ENCODE results near the gene KCNQ1. TPM values are rescaled to one million over a fixed set of nuclear protein-coding genes. Genes with fewer than 3 reads are reported as not detected.

KCNQ1 gene
- total and polyA plus RNA-seq, 2 of the 13 experiments (the other 11 are each of a cell fraction or from before 2014, with no cell fraction given), result 0.02 to 0.08 TPM

- no peak for TF ChIP-seq ZNF503 (CRISPR knock-in tag; IDR thresholded peaks at IDR 0.05)
- no peak for TF ChIP-seq ZNF577 (CRISPR knock-in tag; IDR thresholded peaks at IDR 0.05; ENCODE audit: borderline replicate concordance, low read depth)
- TF ChIP-seq ATF3 (CRISPR knock-in tag; IDR thresholded peaks at IDR 0.05), result no peak
- TF ChIP-seq ZNF354B (CRISPR knock-in tag; IDR thresholded peaks at IDR 0.05), result no peak
- TF ChIP-seq HCFC1 (IDR thresholded peaks at IDR 0.05; ENCODE audit: low read depth, low read length), result no peak
- no peak for TF ChIP-seq RAD21 (CRISPR knock-in tag; IDR thresholded peaks at IDR 0.05)
- no peak for TF ChIP-seq RERE (CRISPR knock-in tag; IDR thresholded peaks at IDR 0.05; ENCODE audit: low read depth)
- TF ChIP-seq SP140L (CRISPR knock-in tag; IDR thresholded peaks at IDR 0.05; ENCODE audit: borderline replicate concordance), result no peak
- TF ChIP-seq MYPOP (CRISPR knock-in tag; IDR thresholded peaks at IDR 0.05), result no peak
- 0 out of 2 replicates have a peak, but pooled peaks have one; percentile 49 for TF ChIP-seq ZNF235 (CRISPR knock-in tag; IDR thresholded peaks at IDR 0.05; ENCODE audit: borderline replicate concordance)
- TF ChIP-seq, protein P1, sequence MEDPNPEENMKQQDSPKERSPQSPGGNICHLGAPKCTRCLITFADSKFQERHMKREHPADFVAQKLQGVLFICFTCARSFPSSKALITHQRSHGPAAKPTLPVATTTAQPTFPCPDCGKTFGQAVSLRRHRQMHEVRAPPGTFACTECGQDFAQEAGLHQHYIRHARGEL (CRISPR knock-in tag; IDR thresholded peaks at IDR 0.05), result no peak
- no peak for TF ChIP-seq ZNF598 (CRISPR knock-in tag; IDR thresholded peaks at IDR 0.05; ENCODE audit: borderline replicate concordance)
- no peak for TF ChIP-seq ZNF878 (CRISPR knock-in tag; IDR thresholded peaks at IDR 0.05)
- TF ChIP-seq NFIB (CRISPR knock-in tag; IDR thresholded peaks at IDR 0.05; ENCODE audit: borderline replicate concordance), result no peak
- TF ChIP-seq MEIS2 (CRISPR knock-in tag; IDR thresholded peaks at IDR 0.05), result peak; percentile 25; the same call in 1 of the 2 replicates
- no peak for TF ChIP-seq TFDP2 (CRISPR knock-in tag; IDR thresholded peaks at IDR 0.05)
- TF ChIP-seq FOXO1 (CRISPR knock-in tag; IDR thresholded peaks at IDR 0.05), result no peak
- no peak for TF ChIP-seq PHB2 (IDR thresholded peaks at IDR 0.05; ENCODE audit: partially characterized antibody)
- TF ChIP-seq ZKSCAN1 (IDR thresholded peaks at IDR 0.05; ENCODE audit: low read length), result no peak
Measured at GRCh38 chr11:2891326-2892214, 446.8 kb downstream of the KCNQ1 start (continued).

Measured in HepG2 (cell line).